CD4-positive, alpha-beta T cell treated with Interleukin-6 at 100 ng/mL for 8 hours (primary cell): ENCODE results near the gene SLC13A3.
"Not testable (repeated sequence)": the region's sequence is repeated elsewhere in the genome, so short reads cannot be mapped to it uniquely, and the experiment has no call there.

Experiments used
- DNase-seq: peaks from one replicate; pipeline ENCODE4 v3.0.0-alpha.2; 2020; ENCODE audit warnings: mixed read lengths, low spot score

Gene SLC13A3

GRCh38 chr20:46681032-46681854 is 30.0 kb upstream of the SLC13A3 start:
- DNase-seq, result peak; percentile 57

- no peak for DNase-seq
Measured at GRCh38 chr20:46680684-46681031, 29.4 kb upstream of the SLC13A3 start.

- DNase-seq, result no peak
Measured at GRCh38 chr20:46678516-46678915, 27.3 kb upstream of the SLC13A3 start.

GRCh38 chr20:46677608-46678007 is 26.3 kb upstream of the SLC13A3 start:
- no peak for DNase-seq

GRCh38 chr20:46676649-46677316 is 25.5 kb upstream of the SLC13A3 start:
- DNase-seq, result not testable (repeated sequence)

GRCh38 chr20:46674253-46675083 is 23.2 kb upstream of the SLC13A3 start:
- no peak for DNase-seq

GRCh38 chr20:46673394-46674252 is 22.4 kb upstream of the SLC13A3 start:
- no peak for DNase-seq

GRCh38 chr20:46672543-46673148 is 21.4 kb upstream of the SLC13A3 start:
- DNase-seq, result no peak

- DNase-seq, result no peak
Measured at GRCh38 chr20:46671866-46672542, 20.7 kb upstream of the SLC13A3 start.

- DNase-seq, result no peak
Measured at GRCh38 chr20:46670585-46671584, 19.6 kb upstream of the SLC13A3 start.

- no peak for DNase-seq
Measured at GRCh38 chr20:46670228-46670584, 18.9 kb upstream of the SLC13A3 start.

- DNase-seq, result no peak
Measured at GRCh38 chr20:46666818-46667515, 15.7 kb upstream of the SLC13A3 start.

- DNase-seq, result no peak
Measured at GRCh38 chr20:46666306-46666705, 15.0 kb upstream of the SLC13A3 start.

GRCh38 chr20:46665602-46666001 is 14.3 kb upstream of the SLC13A3 start:
- no peak for DNase-seq

GRCh38 chr20:46663531-46663930 is 12.3 kb upstream of the SLC13A3 start:
- no peak for DNase-seq

- no peak for DNase-seq
Measured at GRCh38 chr20:46661659-46662058, 10.4 kb upstream of the SLC13A3 start.

- no peak for DNase-seq
Measured at GRCh38 chr20:46660487-46660886, 9.2 kb upstream of the SLC13A3 start.

GRCh38 chr20:46657618-46658017 is 6.4 kb upstream of the SLC13A3 start:
- no peak for DNase-seq

- no peak for DNase-seq
Measured at GRCh38 chr20:46657137-46657536, 5.9 kb upstream of the SLC13A3 start.
